ENCODE data around the gene ADGRD1.

- TF ChIP-seq CTCF (IDR thresholded peaks at IDR 0.05) = no peak
- no peak for TF ChIP-seq JUND (IDR thresholded peaks at IDR 0.05)
These were observed 210.6 kb downstream of the ADGRD1 start for GRCh38 chr12:131164096-131164872.

Measured in SK-N-SH (cell line).